Measurements from ENCODE around the gene RFX4.

The RFX4 gene

DNA sequence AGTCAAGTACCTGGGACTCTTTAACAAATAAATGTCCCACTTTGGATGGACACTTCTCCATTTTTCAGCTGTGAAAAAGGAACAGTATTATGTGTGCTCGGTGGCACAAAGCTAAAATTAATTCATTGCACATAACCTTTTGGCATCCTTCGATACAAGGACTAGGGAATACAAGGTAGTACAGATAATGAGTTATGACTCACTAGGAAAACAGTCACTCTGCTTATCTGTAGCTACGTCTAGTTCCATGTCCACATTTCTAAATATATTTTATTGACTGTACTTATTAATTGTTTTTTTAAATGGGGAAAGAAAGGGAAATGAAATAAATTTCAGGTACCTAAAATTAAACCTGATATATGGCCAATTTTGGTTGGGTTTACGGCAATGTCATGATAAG lies 156.5 kb downstream of the RFX4 start:
- DNase-seq: no peak

DNA sequence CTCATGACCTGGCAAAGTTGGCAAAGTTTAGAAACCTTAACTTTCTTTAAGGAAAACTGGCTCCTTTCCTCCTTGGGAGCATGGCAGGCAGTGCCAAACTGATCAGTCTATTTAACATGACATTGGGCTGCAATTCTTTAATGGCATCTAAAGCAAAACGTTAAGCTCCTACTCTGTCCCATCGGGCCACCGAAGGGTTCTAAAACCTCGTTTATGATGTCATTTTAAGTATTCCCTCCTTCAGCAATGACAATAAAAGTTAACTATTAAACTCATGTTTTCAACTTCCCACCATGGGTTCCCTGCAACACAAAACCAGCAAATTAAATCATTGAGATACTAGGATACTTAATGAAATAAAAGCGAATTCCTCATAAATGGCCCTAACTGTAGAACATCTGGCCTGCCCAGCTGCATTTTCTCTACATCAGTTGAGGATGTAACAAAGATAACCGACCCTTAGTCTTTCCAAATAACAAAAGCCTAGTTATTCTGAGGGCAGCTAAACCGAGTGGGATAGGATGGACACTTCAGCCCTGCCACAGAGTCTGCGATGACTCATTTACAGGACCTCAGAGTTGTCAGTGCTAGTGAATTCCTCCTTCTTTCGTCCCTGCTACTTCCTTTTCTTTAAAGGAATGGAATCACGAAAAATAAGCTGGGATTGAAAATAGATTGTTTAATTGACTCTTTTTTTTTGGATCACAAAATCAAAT lies 157.2 kb downstream of the RFX4 start:
- DNase-seq: no peak

DNA sequence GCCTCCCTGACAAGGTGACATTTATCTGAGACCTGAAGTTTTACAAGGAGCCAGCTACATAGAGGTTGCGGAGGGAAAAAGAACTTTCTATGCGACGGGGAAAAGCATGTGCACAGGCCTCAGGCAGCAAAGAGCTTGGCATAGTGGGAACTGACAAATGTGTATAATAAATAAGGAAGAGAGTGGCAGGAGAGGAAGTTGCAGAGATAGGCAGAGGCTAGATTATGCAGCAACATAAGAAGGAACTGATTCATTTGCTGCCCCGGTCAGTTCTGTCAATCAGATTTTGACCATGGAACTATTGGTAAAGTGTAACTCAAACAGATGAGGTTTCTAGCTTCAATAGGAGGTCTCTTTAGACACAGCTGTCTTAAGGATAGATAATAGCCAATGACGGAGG lies 158.0 kb downstream of the RFX4 start:
- DNase-seq: no peak

DNA sequence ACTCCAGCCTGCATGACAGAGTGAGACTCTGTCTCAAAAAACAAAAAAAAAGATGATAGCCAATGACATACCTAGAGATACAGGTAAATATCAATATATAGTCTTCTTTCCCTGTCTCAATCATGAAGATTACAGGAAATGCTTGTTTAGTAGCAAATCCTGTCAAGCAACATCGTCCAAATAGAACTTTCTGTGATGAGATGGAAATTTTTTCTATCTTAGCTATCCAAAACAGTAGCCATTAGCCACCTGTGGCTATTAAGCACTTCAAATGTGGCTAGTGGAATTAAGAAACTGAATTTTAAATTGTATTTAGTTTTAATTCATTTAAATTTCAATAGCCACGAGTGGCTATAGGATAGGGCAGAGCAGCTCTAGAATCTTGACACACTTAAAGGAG lies 158.4 kb downstream of the RFX4 start:
- no peak for DNase-seq

DNA sequence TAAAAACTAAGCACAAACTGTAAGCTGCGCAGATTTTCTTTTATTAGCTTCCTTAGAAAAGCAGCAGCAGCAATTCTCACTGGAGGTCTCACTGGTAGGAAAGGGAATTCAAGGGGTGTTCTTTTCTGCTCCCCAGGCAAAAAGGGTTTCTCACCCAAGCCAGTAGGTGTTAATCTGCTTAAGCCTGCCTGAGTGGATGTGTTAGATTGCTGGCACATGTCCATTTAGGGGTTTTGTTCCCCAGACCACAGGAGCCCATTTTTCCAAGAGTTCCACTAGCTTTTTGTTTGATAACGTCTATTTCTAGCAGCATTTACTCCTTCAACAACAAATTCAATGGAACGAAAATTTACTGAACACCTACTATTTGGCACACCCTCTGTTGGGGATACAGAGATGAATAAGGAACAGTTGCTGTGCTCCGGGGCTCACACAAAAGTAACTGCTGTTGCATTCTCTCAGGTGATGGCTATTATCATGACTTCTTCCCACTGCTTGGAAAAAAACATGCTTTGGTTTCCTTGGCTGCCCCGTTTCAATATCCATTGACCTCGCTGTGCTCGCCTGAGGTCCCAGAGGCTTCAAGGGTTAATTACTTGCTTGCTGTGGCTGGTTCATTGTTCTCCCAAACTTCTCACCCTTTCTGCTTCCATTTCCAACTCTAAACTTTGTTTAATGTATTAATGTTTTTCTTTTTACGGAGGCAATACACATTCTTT lies 160.6 kb downstream of the RFX4 start:
- no peak for DNase-seq

DNA sequence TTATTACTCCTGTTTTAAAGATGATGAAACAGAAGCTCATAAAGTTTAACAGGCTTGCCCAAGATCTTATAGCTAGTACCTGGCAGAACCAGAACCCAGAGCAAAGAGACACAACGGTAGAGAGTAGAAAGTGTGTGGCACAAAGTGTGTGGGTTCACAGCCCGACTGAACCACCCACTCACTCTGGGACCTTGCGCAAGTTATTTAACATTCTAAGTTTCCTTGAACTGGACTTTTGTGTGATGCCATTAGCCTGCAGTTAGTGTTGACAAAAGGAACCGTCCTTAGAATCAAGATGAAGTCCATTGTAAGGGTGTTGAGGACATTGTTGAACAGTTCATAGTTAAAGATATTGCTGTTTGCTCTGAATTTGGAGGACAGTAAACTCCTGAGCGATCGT lies 161.8 kb downstream of the RFX4 start:
- DNase-seq: no peak

DNA sequence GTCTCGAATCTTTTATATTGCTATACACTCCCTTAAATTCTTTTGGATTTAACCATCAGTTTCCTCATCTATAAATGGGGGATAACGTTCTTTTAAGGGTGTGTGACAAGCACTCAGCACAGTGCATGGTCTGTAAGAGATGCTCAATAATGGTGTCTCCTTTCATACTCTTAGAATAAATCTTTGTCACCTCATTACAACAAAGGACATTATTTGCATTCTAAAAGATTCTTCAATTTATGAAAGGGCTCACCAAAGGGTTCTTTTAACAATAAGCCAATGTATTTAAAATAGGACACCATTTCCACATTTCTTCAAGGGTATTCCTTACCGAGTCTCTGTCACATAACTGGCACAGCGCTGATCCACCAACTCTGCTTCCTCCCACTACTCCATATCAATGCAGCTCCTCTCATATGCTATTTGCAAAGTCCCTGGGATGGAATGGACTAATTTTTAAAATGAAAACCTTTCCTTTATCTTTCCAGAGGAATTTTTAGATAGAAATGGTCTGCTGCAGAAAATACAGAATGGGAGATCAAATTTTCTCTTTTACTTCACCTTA lies 162.5 kb downstream of the RFX4 start:
- no peak for DNase-seq

DNA sequence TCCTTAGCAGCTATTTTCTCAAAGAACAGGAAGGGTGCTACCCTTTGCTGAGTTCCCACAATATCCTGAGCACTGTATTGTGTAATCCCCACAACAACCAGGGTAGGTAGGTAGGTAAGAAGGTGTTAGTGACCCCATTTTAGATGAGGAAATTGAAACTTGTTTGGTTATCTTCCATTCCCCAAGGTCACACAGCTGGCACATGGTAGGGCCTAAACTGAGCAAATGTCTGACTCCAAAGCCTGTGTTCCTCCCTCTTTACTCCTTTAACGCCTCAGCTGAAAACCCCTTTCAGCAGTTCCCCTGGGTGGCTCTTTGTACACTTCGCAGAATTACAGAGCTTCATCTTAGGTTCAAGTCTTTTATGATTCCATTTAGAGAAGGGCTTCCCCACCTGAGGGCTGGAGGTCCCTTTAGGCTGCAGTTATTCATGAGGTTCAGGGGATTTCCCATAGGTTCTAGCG lies 165.2 kb downstream of the RFX4 start:
- no peak for DNase-seq

DNA sequence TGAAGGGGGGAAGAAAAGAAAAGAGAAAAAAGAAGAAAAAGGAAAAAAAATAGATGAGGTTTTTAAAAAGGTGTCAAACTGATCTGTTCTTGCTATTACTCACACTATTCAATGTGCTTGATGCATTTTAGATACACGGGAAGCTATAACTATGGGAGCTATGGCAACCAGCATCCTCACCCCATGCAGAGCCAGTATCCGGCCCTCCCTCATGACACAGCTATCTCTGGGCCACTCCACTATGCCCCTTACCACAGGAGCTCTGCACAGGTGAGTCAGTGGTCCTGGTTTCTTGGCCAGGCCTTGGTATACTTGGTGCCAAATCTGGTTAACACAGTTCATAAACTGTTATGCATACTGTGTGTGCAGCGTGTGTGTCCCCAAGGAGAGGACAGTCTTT lies 167.7 kb downstream of the RFX4 start:
- no peak for DNase-seq

DNA sequence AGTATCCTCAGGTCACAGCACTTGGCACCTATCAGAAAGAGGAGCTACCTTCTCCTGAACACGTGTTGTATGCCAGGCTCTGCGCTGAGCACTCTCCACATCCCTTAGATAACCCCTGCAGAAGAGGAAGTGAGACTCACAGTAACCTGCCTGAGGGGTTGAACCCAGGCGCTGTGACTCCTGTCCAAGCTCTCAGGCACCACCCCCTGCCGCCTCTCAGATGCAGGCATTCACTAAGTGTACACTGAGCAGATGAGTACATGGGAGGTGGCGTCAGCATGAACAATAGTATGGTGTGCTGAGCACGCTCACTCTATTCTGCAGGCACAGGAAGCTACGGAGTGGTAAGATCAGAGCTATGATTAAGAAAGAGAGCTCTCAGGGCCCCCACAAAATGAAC lies 170.7 kb downstream of the RFX4 start:
- peak; percentile 76 for DNase-seq

DNA sequence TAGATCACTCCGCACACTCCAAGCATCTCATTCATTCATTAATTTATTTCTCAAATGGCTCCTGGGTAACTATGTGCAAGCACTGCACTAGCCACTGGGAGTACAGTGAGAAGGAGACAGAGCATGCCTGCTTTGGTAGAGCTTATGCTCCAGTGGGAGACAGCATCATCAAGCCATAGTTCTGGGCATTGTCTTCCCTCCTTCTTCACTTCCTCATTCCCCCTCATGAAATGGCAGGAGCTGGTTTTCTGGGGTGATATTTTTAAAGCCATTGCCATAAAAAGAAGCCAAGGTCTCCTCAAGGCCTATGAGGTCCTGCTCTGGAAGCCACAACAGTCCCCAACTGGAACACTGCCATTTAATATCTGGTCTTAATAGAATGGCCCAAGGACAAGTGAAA lies 171.5 kb downstream of the RFX4 start:
- no peak for DNase-seq

DNA sequence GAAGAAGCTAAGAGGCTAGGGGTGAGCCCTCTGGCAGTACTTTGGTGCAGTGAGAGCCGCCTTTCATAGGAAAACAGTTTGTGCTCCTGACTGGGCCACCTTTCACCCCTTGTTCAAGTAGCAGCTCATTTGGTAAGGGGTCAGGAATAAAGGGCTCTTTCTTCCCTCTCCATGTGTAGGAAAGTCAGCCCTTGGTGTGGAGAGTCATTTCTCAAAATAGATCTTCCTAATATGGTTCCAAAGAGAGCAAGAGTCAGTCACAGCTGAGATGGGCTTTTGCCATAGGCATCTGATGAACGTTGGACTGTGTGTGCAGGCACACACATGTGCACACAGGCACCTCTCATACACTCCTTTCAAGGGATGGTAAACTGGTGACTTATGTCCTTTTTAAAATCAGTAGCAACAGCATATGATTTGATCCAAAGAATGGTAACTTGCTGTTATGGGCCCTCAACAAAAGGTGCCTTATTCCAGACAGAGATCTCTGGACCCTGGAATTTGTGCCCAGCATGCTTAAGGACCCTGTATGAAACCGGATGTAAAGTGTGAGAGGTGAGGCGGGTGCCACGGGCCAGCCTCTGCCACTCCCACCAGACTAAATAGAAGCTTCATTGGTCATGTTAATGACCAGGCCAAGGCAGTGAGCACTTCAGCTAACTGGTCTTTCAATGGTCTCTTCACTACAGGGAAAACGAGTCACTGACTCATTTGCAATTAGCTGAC lies 175.0 kb downstream of the RFX4 start:
- DNase-seq: no peak

DNA sequence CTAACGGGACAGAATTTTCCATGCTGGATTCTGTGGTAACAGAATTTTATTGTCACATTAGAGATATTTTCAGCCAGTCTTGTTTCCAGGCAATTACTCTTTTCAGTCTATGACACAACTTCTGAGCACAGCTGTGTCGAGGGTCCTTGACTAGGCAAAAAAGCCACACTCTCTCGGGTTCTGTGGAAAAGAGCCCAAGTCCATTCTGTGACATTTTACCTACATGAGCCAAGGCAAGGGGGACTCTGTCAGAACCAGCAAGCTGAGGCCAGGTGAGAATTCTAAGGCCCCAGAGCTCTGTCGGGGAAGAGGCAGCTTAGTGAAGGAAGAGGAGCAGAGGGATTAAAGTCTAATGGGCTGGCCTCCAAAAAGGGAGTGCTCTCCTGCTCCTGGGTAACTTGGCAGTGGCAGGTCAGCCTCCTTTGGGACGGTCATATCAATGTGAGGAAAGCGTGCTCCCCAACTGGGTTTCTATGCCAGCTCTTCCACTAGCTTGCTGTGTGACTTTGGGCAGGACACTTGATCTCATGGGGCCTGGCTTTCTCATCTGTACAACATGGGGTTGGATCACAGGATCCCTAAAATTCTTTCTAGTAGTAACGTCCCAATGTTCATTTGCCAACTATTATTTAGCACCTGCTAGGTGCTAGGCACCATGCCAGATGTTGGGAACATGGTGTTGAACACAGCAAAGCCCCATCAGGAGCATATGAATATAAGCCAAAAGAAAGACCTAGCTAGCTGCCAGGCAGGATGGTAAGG lies 175.7 kb downstream of the RFX4 start:
- no peak for DNase-seq

DNA sequence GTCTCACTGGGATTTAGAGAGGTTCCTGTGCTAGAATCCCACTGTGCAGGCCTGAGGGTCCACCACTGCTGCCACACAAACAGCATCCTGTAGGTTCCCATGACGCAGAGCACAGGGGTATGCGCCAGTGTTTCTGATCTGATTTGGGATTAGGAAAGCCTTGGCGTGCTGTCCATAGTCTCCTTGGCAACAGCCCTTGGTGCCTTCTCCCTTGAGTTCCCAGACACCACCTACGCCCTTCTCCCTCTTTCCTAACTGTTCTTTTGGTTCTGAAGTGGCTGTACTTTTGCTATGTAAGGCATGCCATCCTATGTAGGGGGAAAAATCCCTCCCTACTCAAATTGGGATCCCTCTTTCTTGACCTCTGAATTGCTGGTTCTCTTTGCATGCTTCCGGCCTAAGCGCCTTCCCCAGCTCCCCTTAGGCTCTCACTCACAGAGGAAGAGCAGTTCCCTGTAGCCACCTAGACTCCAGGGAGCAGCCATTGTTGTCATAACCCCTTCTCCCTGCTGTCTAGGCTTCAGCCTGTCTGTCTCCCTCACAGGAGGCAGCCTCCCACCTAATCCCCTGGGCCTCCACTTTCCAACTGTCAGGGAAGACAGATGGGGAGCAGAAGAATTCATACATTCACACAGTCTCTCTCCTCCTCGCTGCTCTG lies 176.9 kb downstream of the RFX4 start:
- DNase-seq: no peak

DNA sequence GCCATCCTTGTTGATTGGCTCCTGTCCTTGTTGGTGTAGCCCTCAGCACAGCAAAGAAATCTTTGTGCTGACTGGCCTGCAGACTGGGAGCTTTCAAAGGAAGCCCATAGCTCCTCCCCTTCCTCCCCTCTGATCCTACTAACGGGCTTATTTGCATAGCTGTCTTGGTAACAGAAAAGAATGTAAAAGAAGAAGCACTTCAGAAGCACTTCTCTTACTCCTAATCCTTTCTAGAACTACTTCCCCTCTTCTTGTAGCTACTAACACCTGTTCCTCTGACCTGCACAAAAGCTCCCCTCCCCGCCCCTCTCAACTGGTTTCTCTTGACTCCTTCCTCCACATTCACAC lies 177.4 kb downstream of the RFX4 start:
- no peak for DNase-seq

DNA sequence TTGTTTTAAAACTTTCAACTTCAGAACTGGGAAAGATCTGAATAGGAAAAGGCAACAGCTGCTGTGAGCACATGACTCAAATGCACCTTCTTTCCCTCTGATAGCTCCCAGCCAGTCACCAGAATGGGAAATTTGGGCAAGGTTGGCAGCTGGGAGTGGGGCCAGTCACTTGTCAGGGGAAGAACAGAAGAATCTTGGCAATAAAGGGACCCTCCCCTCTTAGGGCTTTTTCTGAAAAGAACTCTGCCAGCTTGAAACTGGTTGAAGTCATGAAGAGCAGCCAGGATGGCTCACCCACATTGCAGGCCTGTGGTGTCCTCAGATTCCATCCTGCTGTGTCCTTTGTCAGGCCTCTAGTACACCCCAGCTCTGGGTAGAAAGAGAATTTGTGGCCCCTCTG lies 181.4 kb downstream of the RFX4 start:
- DNase-seq: no peak

DNA sequence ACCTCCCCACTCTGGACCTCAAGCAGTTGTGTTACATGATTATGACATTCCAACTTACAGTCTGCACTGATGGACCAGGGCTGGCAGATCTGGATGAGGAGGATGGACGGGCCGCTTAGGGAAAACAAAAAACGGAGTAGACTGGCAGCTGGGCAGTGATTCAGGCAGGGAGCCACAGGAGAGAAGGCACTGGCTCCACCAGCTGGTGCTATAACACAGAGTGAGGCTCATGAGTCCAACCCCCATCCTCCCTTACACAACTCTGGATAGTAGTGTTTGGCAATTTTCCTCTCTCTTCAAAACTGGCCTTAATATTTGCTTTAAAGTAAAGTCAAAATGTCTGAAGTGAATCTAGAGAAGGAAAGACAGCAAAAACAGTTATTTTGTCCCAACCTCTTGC lies 181.9 kb downstream of the RFX4 start:
- no peak for DNase-seq

DNA sequence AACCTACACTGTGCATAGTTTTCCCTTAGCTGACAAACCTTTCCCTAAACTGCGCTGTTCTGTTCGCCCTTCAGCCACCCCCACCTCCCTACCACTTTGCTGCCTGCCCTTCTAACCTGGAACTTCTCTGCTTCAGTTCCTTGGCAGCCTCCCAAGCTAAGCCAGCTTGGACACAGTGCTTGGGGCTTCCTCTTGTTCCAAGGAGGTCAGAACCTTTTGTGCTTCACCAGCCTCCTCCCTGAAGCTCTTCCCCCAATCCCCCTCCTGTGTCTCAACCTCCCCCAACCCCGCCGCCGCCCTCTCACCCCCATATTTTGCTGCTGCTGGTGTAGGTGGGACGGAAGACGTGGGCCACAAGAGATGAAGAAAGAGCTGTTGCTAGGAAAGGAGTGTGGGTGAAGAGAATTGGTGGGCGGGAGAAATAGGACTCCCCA lies 183.6 kb downstream of the RFX4 start:
- no peak for DNase-seq

DNA sequence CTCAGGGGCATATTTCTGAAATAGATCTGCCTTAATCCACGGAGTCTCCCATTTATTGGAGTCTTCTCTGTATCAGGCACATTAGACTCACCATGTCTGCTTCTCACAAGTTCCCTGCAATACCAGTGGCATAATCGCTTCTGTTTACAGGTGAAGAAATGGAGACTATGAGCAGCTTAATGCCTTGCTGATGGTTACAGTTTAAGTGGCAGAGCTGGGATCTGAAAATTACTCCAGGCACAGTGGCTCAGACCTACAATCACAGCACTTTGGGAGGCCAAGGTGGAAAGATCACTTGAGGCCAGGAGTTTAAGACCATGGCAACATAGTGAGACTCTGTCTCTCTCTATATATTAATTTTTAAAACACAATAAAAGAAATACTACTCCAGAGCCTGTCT lies 184.4 kb downstream of the RFX4 start:
- no peak for DNase-seq

DNA sequence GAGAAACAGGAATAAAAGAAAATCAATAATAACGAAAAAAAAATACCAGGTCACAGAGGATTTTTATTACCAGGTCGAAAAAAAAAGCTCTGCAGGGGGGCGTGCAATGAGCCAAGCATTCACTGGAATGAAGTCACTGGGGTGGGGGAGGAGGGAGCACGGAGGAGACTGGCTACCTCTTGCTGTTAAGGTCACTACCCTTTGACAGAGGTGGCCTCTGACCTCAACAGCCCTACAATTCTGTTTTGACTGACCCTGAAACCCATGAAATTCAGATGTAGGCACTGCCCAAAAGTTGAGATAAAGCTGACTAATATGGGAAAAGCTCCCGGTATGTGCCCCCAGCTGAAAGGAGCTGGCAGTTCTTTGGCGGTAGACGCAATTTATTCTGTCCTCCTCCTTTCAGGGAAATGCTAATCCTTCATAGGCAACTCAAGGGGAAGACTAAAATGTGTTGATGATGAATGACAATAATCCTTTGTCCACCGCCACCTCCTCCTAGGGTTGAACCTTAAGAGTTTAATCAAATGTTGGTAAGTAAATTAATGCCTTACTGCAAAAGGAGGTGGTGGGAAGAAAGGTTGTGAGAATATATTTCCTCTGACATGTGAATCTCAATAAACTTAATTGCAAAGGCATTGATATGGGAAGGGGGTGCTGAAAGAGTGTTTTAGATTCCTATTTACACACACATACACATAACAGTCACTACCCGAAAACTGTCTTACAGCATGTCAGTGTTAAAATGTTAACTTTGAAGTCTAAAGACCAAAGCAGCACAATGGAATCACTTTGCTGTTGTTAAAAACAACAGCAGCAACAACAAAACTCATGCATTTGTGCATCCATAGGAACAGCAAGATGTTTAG lies 185.4 kb downstream of the RFX4 start:
- DNase-seq: no peak

DNA sequence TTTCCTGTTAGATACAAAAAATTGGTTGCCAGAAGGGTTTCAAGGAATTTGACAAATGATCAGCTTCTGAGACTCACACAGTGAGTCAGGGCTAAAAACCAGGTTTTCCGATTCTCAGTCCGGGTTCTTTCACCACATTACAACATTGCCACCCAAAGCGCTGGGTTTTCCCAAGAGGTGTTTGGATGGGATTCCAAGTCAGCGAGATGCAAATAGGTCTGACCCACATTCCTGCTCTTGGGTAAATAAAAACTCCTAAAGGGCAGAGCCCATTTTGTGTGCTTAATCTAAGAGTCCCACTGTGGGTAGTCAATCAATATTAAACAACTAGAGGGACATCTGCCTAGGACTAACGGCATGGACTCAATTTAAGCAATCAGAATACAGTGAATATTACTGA lies 186.3 kb downstream of the RFX4 start:
- DNase-seq: no peak
